Sigmoid colon (tissue), 7 donors: Measurements from ENCODE around the gene KIF20A. TPM values are rescaled to one million over a fixed set of nuclear protein-coding genes. Genes with fewer than 3 reads are reported as not detected.
"Not testable (repeated sequence)": the region's sequence is repeated elsewhere in the genome, so short reads cannot be mapped to it uniquely, and the experiment has no call there.

Experiments
- DNase-seq: peaks from one replicate; pipeline ENCODE4 v3.0.0-alpha.2; 2019
- H3K27ac ChIP-seq, 4 donors: fragments of 200-600 bp; sonication (generic); one replicate each; pipeline ENCODE4 v1.5.1; 2016 to 2019; ENCODE audit warnings: mild to moderate bottlenecking in 1 of 4
- H3K27me3 ChIP-seq, 3 donors: fragments of 200-600 bp; sonication (generic); one replicate each; pipeline ENCODE4 v1.5.1; 2019; ENCODE audit warnings: mild to moderate bottlenecking in 1 of 3
- H3K36me3 ChIP-seq, 4 donors: fragments of 200-600 bp; sonication (generic); one replicate each; pipeline ENCODE4 v1.5.1; 2016 to 2019
- H3K4me1 ChIP-seq, 4 donors: fragments of 200-600 bp; sonication (generic); one replicate each; pipeline ENCODE4 v1.5.1; 2017 to 2019
- H3K4me3 ChIP-seq, 4 donors: fragments of 200-600 bp; sonication (generic); one replicate each; pipeline ENCODE4 v1.5.1; 2017 to 2019; ENCODE audit warnings: mild to moderate bottlenecking in 2 of 4, moderate library complexity in 1 of 4
- H3K9me3 ChIP-seq, 4 donors: fragments of 200-600 bp in 3 of 4; sonication (generic) in 3 of 4; one replicate each; pipeline versions ENCODE4 v1.5.1 to v1.6.1; 2013 to 2019
- EP300 ChIP-seq, 4 donors: sonication (generic); formaldehyde crosslinking; IDR thresholded peaks; one replicate each; pipeline ENCODE4 v1.6.1; 2017; ENCODE audit warnings: antibody characterized with exemption in 4 of 4
- POLR2A ChIP-seq, 2 donors: fragments of 450-650 bp; IDR thresholded peaks; one replicate each; pipeline ENCODE4 v1.6.1; 2016; ENCODE audit warnings: antibody characterized with exemption in 2 of 2, mild to moderate bottlenecking in 2 of 2, moderate library complexity in 2 of 2
- POLR2AphosphoS5 ChIP-seq, 4 donors: sonication (generic); formaldehyde crosslinking; IDR thresholded peaks; one replicate each; pipeline ENCODE4 v1.6.1; 2017; ENCODE audit warnings: antibody characterized with exemption in 4 of 4
- WGBS, 2 donors: extraction: QIAGEN DNeasy Blood & Tissue Kit; methylation state at CpG; one replicate each; pipeline ENCODE4 v1.1.7; 2013; 5-methylcytosine and 5-hydroxymethylcytosine counted together
- intact Hi-C: fragments of 100-400 bp; cut with DNase I; formaldehyde crosslinking; loops from one replicate; pipeline ENCODE4 v1.15.1; 2023
- polyA plus RNA-seq, 3 donors: library from polyadenylated mRNA; stranded (reverse); fragments of 200-250 nt; gene quantifications; one replicate each; pipeline ENCODE4 v1.2.3, GENCODE V29; 2013
- total RNA-seq, 4 donors: library from RNA; depleted of rRNA; stranded (reverse); fragments of >200 nt; gene quantifications; one replicate each; pipeline ENCODE4 v1.1.0, GENCODE V29; 2016
- TF ChIP-seq, protein P1 (sequence below), 4 experiments: fragments of 450-650 bp in 3 of 4; fragments of 200-600 bp in 1 of 4; IDR thresholded peaks; one replicate each; pipeline ENCODE4 v1.5.1; 2016 to 2019; ENCODE audit warnings: antibody characterized with exemption in 4 of 4, mild to moderate bottlenecking in 3 of 4, moderate library complexity in 2 of 4
- donor health status: healthy with polysubstance abuse.
- donor health status: Bipolar disorder and iron deficiency.
- donor health status: healthy.

KIF20A gene
- total and polyA plus RNA-seq, 7 donors, result 0.36 to 9.8 (median 1.2) TPM; not detected in 1

DNA sequence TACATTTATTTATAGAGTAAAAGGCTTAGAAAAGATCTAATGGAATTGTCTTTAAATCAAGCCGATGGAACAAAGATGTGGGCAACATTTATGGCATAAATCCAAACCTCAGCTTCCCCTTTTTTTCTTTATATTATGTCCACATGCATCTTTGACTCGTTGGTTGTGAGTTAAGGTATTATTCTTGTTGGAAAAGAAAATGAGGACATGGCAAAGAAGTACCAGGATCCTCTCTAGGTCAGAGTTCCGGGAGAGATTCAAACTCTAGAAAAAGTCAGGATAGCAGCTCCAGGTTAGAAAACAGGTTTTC is 39.2 kb upstream of the KIF20A start:
- Histone ChIP-seq H3K4me1 (peaks cover 0 to 13% (median 6%) of the 10 kb centered on the region in 4 donors), H3K27me3 (no peaks in the 10 kb centered on the region), H3K36me3 (no peaks in the 10 kb centered on the region), H3K27ac (no peak overlapping the region), H3K9me3 (no peaks in the 10 kb centered on the region), H3K4me3 (peak overlapping the region in 3 of 4 donors; percentile 59 to 70 (median 66))
- no peak for DNase-seq
- intact Hi-C loops, result loop anchor here (10.0 kb wide), 1 partner anchor 385 kb away; the partner anchor contains the start of gene HNRNPA0
- WGBS, 2 donors, result 49 to 53% methylated on average over 3 of the region's 3 CpGs
- TF ChIP-seq EP300 (IDR thresholded peaks at IDR 0.05) (no peak), POLR2AphosphoS5 (IDR thresholded peaks at IDR 0.05) (no peak)
- TF ChIP-seq, protein P1, sequence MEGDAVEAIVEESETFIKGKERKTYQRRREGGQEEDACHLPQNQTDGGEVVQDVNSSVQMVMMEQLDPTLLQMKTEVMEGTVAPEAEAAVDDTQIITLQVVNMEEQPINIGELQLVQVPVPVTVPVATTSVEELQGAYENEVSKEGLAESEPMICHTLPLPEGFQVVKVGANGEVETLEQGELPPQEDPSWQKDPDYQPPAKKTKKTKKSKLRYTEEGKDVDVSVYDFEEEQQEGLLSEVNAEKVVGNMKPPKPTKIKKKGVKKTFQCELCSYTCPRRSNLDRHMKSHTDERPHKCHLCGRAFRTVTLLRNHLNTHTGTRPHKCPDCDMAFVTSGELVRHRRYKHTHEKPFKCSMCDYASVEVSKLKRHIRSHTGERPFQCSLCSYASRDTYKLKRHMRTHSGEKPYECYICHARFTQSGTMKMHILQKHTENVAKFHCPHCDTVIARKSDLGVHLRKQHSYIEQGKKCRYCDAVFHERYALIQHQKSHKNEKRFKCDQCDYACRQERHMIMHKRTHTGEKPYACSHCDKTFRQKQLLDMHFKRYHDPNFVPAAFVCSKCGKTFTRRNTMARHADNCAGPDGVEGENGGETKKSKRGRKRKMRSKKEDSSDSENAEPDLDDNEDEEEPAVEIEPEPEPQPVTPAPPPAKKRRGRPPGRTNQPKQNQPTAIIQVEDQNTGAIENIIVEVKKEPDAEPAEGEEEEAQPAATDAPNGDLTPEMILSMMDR (IDR thresholded peaks at IDR 0.05), result no peak

DNA sequence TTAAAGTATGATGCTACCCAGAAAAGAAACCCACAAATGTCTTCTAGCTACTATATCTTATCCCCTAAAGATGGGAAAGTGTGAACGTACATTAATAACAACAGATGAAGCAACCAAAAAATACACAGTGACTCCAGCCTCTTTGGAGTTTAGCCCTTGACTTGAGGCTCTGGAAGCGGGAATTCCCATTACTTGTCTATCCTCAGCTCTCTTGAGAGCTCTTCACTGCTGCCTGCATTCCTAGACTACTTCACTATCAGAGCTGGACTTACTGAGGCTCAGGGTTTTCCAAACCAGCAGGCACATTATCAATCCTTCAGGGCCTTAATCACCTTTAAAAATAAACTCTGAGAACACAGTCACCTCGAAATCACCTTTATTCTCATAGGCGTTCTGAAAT is 38.6 kb upstream of the KIF20A start:
- WGBS, 2 donors, result 67 to 79% methylated on average over 4 of the region's 4 CpGs
- Histone ChIP-seq H3K4me1 (peaks cover 0 to 13% (median 6%) of the 10 kb centered on the region in 4 donors), H3K27ac (no peak overlapping the region), H3K4me3 (no peak overlapping the region), H3K9me3 (no peaks in the 10 kb centered on the region), H3K36me3 (no peaks in the 10 kb centered on the region), H3K27me3 (no peaks in the 10 kb centered on the region)
- no peak for DNase-seq
- intact Hi-C loops, result no loop called here
- TF ChIP-seq, protein P1 (IDR thresholded peaks at IDR 0.05), result no peak
- TF ChIP-seq POLR2AphosphoS5 (IDR thresholded peaks at IDR 0.05) (no peak), EP300 (IDR thresholded peaks at IDR 0.05) (no peak), POLR2A (IDR thresholded peaks at IDR 0.05) (no peak)

DNA sequence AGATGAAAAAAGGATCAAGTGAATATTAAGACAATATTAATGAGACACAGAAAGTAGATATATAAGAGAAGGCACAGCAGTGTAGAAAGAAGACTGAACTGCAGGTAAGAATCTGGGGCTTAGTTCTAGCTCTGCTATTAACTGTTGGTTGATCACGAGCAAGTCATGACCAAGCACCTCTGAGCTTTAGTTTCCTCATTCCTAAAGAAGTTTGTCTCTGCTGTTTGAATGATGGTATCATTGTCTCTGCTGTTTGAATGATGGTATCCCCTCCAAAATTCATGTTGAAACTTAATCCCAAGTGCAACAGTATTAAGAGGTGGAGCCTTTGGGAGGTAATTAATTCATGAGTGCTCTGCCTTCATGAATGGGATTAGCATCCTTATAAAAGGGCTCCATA is 37.2 kb upstream of the KIF20A start:
- no peaks in the 10 kb centered on the region for H3K36me3 ChIP-seq
- no peak overlapping the region for H3K27ac ChIP-seq
- peaks cover 0 to 13% (median 6%) of the 10 kb centered on the region in 4 donors for H3K4me1 ChIP-seq
- H3K4me3 ChIP-seq, result no peak overlapping the region
- no peaks in the 10 kb centered on the region for H3K27me3 ChIP-seq
- intact Hi-C loops, result no loop called here
- no peak for DNase-seq
- no peak for TF ChIP-seq POLR2A (IDR thresholded peaks at IDR 0.05)
- TF ChIP-seq EP300 (IDR thresholded peaks at IDR 0.05), result no peak
- TF ChIP-seq POLR2AphosphoS5 (IDR thresholded peaks at IDR 0.05), result no peak
- TF ChIP-seq, protein P1 (IDR thresholded peaks at IDR 0.05), result no peak
- WGBS, 2 donors, result 62 to 69% methylated on average over 1 of the region's 1 CpG
- no peaks in the 10 kb centered on the region for H3K9me3 ChIP-seq

DNA sequence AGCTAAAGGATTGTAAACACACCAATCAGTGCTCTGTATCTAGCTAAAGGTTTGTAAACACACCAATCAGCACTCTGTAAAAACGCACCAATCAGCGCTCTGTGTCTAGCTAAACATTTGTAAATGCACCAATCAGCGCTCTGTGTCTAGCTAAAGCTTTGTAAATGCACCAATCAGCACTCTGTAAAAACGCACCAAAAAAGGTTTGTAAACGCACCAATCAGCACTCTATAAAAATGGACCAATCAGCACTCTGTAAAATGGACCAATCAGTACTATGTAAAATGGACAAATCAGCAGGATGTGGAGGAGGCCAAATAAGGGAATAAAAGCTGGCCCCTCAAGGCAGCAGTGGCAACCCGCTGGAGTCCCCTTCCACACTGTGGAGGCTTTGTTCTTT is 35.3 kb upstream of the KIF20A start:
- H3K27me3 ChIP-seq, DNase-seq, H3K4me3 ChIP-seq, H3K36me3 ChIP-seq, intact Hi-C loops, H3K27ac ChIP-seq, H3K9me3 ChIP-seq: not testable (repeated sequence)
- peaks cover 0 to 12% (median 3%) of the 10 kb centered on the region in 4 donors for H3K4me1 ChIP-seq
- 89 to 94% methylated on average over 6 of the region's 6 CpGs for WGBS, 2 donors

DNA sequence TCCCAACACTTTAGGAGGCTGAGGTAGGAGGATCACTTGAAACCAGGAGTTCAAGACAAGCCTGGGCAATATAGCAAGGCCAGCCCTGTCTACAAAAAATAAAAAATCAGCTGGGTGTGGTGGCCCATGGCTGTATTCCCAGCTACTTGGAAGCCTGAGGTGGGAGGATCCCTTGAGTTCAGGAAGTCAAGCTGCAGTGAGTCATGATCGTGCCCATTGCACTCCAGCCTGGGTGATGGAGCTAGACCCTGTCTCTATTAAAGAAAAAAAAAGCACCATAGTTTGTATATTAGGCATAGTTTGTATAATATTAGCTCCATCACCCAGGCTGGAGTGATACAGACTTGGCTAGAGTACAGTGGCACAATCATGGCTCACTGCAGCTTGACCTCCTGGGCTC is 30.1 kb upstream of the KIF20A start:
- TF ChIP-seq POLR2AphosphoS5 (IDR thresholded peaks at IDR 0.05), result no peak
- TF ChIP-seq EP300 (IDR thresholded peaks at IDR 0.05), result no peak
- TF ChIP-seq, protein P1 (IDR thresholded peaks at IDR 0.05), result no peak
- no peak for TF ChIP-seq POLR2A (IDR thresholded peaks at IDR 0.05)
- H3K27me3 ChIP-seq, result no peaks in the 10 kb centered on the region
- intact Hi-C loops, result no loop called here
- DNase-seq, result no peak
- H3K9me3 ChIP-seq, result no peaks in the 10 kb centered on the region
- H3K4me1 ChIP-seq, result no peaks in the 10 kb centered on the region
- WGBS, 2 donors, result 5 to 46% methylated on average over 1 of the region's 1 CpG
- H3K27ac ChIP-seq, result no peak overlapping the region
- H3K4me3 ChIP-seq, result no peak overlapping the region
- H3K36me3 ChIP-seq, result no peaks in the 10 kb centered on the region
